Rectal smooth muscle tissue (tissue), 1 donor: ENCODE measurements around the gene LRP8.

Experiments
- H3K27ac ChIP-seq: one replicate; pipeline ENCODE4 v1.7.0; 2013; ENCODE audit warnings: low read depth, low read length, inconsistent platforms
- H3K27me3 ChIP-seq: one replicate; pipeline ENCODE4 v1.7.0; 2013; ENCODE audit warnings: low read length; ENCODE audit not compliant: control insufficient read depth, insufficient read depth
- H3K36me3 ChIP-seq: one replicate; pipeline ENCODE4 v1.7.0; 2013; ENCODE audit warnings: low read length; ENCODE audit not compliant: control insufficient read depth, insufficient read depth
- H3K4me1 ChIP-seq: one replicate; pipeline ENCODE4 v1.7.0; 2013; ENCODE audit warnings: low read length; ENCODE audit not compliant: control insufficient read depth, insufficient read depth
- H3K4me3 ChIP-seq: one replicate; pipeline ENCODE4 v1.7.0; 2013; ENCODE audit warnings: low read length
- H3K9ac ChIP-seq: one replicate; pipeline ENCODE4 v1.7.0; 2013; ENCODE audit warnings: low read length

The LRP8 gene

DNA sequence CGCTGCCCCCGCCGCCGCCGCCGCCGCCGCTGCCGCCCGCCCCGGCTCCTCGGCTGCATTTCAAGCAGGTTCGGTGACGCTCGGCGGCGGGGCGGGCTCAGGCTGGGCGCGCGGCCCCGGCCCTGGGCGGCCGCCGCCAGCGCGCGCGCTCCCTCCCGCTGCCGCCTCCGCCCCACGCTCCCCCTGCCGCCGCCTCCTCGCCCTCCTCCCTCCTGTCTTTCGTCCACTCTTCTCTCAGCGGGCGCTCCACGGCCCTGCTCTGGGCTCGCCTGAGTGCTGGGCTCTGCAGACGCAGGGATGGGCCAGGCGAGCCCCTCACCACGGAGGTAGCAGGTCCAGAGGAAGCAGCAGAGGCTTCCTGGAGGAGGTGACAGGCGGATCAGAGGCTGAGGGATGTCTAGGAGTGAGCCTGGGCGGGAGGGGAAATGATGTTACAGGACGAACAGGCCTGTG is at the start of gene LRP8:
Gene LRP8, minus strand, starts transcription at position 62 of the 453 bp plus-strand sequence. CDS start 158 bp downstream, outside the sequence.
- Histone ChIP-seq H3K9ac (peak within 1 kb of the TSS; percentile 8), H3K4me1 (peaks cover 7% of the 10 kb centered on the region), H3K27ac (no peak within 1 kb of the TSS), H3K27me3 (no peaks in the 10 kb centered on the region), H3K4me3 (peak within 1 kb of the TSS; percentile 63), H3K36me3 (no peaks in the 10 kb centered on the region)

DNA sequence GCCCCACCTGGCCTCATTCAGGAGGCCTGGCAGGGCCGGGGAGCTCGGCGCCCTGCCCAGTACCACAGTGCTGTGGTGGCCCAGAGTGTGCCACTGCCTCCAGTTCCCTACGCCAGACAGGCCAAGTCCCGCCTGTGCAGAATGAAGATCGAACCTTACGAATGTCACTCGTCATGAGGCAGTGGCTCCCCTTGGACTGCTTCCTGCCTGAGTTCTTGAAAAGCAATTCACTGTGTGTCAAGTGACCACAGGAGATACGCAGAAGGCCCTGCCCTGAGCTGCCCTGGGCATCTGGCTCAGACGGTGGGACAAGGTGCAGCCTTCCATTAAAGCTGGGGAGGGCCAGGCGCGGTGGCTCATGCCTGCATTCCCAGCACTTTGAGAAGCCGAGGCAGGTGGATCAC is 49.6 kb upstream of the LRP8 start:
- Histone ChIP-seq H3K9ac (no peak overlapping the region), H3K4me3 (no peak overlapping the region), H3K4me1 (no peaks in the 10 kb centered on the region), H3K27me3 (no peaks in the 10 kb centered on the region), H3K27ac (no peak overlapping the region), H3K36me3 (no peaks in the 10 kb centered on the region)

GRCh38 chr1:53376742-53377437 is 49.0 kb upstream of the LRP8 start:
- H3K4me3 ChIP-seq: no peak overlapping the region
- H3K27ac ChIP-seq: no peak overlapping the region
- no peaks in the 10 kb centered on the region for H3K4me1 ChIP-seq
- no peaks in the 10 kb centered on the region for H3K36me3 ChIP-seq
- no peaks in the 10 kb centered on the region for H3K27me3 ChIP-seq
- H3K9ac ChIP-seq: no peak overlapping the region

DNA sequence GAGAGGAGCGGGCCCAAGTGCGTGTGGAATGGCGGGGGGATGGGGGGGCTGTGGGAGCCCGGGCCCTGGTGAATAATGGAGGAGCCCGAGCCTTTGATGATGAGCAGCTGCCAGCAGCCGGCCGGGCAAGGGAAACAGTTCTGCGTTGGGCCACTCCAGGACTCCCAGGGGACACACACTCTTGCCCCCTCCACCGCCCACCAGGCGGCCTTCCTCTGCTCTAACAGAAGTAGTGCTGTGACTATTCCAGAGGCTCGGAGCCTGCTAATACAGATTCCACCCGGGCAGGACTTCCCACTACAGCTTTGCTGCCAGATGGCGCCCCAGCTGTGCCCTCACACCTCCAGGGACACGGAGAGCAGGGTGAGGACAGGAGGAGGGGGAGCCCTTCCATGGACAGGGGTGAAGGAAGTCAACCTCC is 48.2 kb upstream of the LRP8 start:
- Histone ChIP-seq H3K36me3 (no peaks in the 10 kb centered on the region), H3K27me3 (no peaks in the 10 kb centered on the region), H3K4me3 (no peak overlapping the region), H3K9ac (no peak overlapping the region), H3K27ac (no peak overlapping the region), H3K4me1 (no peaks in the 10 kb centered on the region)

DNA sequence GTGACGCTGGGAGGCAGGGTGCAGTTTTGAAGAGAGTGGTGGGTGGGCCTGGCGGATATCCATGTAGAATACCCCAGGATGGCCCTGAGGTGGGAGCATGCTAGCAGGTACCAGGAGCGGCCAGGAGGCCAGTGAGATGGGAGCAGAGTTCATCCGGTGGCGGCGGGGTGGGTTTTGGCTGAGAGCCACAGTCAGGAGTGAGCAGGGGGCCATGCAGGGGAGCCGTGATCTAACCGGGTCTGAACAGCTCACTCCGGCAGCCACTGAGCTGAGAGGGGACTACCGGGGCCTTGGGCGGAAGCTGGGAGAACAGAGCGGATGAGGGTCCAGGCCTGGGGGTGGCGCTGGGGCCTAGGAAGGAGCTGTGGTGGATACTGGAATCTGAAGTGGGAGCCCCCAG is 47.6 kb upstream of the LRP8 start:
- no peaks in the 10 kb centered on the region for H3K4me1 ChIP-seq
- no peaks in the 10 kb centered on the region for H3K27me3 ChIP-seq
- H3K4me3 ChIP-seq: no peak overlapping the region
- H3K9ac ChIP-seq: no peak overlapping the region
- H3K36me3 ChIP-seq: no peaks in the 10 kb centered on the region
- no peak overlapping the region for H3K27ac ChIP-seq

DNA sequence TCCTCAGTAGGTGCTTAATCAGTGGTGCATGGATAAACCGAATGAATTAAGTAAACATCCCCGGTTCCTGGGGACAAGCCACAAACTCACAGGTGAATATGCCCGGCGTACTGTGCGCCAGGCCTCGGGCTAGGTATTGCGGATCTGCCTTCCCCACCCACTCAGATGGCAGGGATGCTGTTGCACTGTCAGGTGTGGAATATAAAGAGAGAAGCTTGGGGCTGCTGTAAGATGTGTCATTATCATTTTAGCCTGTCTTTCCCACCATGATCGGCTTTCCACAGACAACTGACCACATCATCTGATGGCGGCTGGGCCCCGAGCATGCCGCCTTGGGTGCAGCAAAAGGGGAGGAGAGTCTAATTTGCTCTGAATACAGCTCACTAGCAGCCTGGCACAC is 45.4 kb upstream of the LRP8 start:
- H3K9ac ChIP-seq: no peak overlapping the region
- H3K36me3 ChIP-seq: no peaks in the 10 kb centered on the region
- no peaks in the 10 kb centered on the region for H3K27me3 ChIP-seq
- H3K4me3 ChIP-seq: no peak overlapping the region
- no peak overlapping the region for H3K27ac ChIP-seq
- H3K4me1 ChIP-seq: no peaks in the 10 kb centered on the region

GRCh38 chr1:53372501-53372951 is 44.7 kb upstream of the LRP8 start:
- Histone ChIP-seq H3K4me3 (no peak overlapping the region), H3K36me3 (no peaks in the 10 kb centered on the region), H3K9ac (no peak overlapping the region), H3K27ac (no peak overlapping the region), H3K4me1 (no peaks in the 10 kb centered on the region), H3K27me3 (no peaks in the 10 kb centered on the region)

- Histone ChIP-seq H3K27me3 (no peaks in the 10 kb centered on the region), H3K27ac (no peak overlapping the region), H3K9ac (no peak overlapping the region), H3K36me3 (no peaks in the 10 kb centered on the region), H3K4me1 (no peaks in the 10 kb centered on the region), H3K4me3 (no peak overlapping the region)
Observed at GRCh38 chr1:53371851-53372250, 44.0 kb upstream of the LRP8 start.

- H3K9ac ChIP-seq: no peak overlapping the region
- no peak overlapping the region for H3K4me3 ChIP-seq
- no peak overlapping the region for H3K27ac ChIP-seq
- H3K4me1 ChIP-seq: no peaks in the 10 kb centered on the region
- H3K27me3 ChIP-seq: no peaks in the 10 kb centered on the region
- no peaks in the 10 kb centered on the region for H3K36me3 ChIP-seq
Observed at GRCh38 chr1:53371121-53371666, 43.3 kb upstream of the LRP8 start.

DNA sequence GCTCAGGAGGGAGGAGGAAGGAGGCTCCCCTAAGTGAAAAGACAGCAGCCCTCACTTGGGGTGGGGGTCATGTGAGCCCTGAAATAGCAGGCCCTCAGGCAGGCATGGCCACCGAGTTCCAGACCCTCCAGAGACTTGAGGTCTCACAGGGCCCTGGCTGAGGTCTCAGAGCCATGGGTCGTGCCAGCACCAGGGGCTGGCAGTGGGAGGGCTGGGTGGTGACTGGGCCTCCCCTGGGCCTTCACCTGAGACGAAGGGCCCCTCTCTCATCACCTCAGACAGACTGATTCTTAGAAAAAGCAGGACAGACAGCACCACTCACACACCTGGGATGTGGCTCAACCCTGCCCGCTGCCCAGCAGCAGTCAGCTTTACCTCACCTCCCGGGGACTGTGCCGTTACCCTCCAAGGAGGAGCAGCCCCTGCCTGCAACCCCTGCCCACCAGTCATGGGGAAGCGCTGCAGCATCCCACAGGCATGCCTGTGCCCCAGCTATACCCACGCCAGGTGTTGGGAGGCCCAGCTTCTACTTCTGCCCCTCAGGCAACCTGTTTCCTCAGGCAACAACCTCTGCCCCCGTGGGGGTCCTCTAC is 42.6 kb upstream of the LRP8 start:
- Histone ChIP-seq H3K36me3 (no peaks in the 10 kb centered on the region), H3K4me1 (no peaks in the 10 kb centered on the region), H3K4me3 (no peak overlapping the region), H3K27ac (no peak overlapping the region), H3K27me3 (no peaks in the 10 kb centered on the region), H3K9ac (no peak overlapping the region)

GRCh38 chr1:53369761-53370160 is 41.9 kb upstream of the LRP8 start:
- Histone ChIP-seq H3K4me3 (no peak overlapping the region), H3K36me3 (no peaks in the 10 kb centered on the region), H3K27ac (no peak overlapping the region), H3K9ac (no peak overlapping the region), H3K27me3 (no peaks in the 10 kb centered on the region), H3K4me1 (no peaks in the 10 kb centered on the region)

GRCh38 chr1:53369034-53369750 is 41.3 kb upstream of the LRP8 start:
- Histone ChIP-seq H3K9ac (no peak overlapping the region), H3K4me3 (no peak overlapping the region), H3K27ac (no peak overlapping the region), H3K4me1 (no peaks in the 10 kb centered on the region), H3K36me3 (no peaks in the 10 kb centered on the region), H3K27me3 (no peaks in the 10 kb centered on the region)
